ENCODE measurements around the gene FXYD5. TPM values are rescaled to one million over a fixed set of nuclear protein-coding genes. Genes with fewer than 3 reads are reported as not detected.
A peak's percentile ranks its signal among the peaks of the same experiment; 100 is the strongest.

FXYD5 gene
- total RNA-seq, 2 donors from 2014 or later: 11.5 to 17.1 TPM

DNA sequence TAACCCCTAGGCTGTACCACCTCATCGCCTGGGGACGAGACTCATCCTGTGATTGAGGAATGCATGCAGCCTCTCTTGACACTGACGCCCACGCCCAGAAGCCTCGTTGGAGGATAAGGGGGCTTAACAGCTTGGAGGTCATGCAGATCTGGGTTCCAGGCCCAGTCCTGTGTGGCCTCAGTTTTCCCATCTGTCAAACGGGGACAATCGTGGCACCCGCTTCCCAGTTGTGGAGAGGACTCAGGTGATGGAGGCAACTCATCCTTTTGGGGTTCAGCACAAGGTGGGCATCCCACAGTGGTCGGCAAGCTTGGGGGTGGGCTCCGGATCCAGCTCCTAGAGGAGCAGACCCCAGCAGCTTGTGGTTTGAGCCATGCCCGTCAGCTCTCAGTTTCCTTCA lies 18.3 kb upstream of the FXYD5 start:
- ATAC-seq: no peak
- H3K9me3 ChIP-seq: no peaks in the 10 kb centered on the region
- H3K27me3 ChIP-seq: no peaks in the 10 kb centered on the region
- TF ChIP-seq POLR2A (IDR thresholded peaks at IDR 0.05): no peak
- TF ChIP-seq, protein P1, sequence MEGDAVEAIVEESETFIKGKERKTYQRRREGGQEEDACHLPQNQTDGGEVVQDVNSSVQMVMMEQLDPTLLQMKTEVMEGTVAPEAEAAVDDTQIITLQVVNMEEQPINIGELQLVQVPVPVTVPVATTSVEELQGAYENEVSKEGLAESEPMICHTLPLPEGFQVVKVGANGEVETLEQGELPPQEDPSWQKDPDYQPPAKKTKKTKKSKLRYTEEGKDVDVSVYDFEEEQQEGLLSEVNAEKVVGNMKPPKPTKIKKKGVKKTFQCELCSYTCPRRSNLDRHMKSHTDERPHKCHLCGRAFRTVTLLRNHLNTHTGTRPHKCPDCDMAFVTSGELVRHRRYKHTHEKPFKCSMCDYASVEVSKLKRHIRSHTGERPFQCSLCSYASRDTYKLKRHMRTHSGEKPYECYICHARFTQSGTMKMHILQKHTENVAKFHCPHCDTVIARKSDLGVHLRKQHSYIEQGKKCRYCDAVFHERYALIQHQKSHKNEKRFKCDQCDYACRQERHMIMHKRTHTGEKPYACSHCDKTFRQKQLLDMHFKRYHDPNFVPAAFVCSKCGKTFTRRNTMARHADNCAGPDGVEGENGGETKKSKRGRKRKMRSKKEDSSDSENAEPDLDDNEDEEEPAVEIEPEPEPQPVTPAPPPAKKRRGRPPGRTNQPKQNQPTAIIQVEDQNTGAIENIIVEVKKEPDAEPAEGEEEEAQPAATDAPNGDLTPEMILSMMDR (IDR thresholded peaks at IDR 0.05): no peak
- no peaks in the 10 kb centered on the region for H3K36me3 ChIP-seq (replicated peaks in 1 of 2; ENCODE audit: insufficient read depth in 1 of 2, low read depth in 2 of 2)
- intact Hi-C loops (cut with DNase I): loop anchor here (10.0 kb wide), 1 partner anchor 91 kb away; the partner anchor contains the start of gene HPN
- peak overlapping the region in 1 of 4 donors; percentile 74 for H3K27ac ChIP-seq
- no peak overlapping the region for H3K4me3 ChIP-seq
- no peak for DNase-seq
- peaks cover 30% of the 10 kb centered on the region for H3K4me1 ChIP-seq
- 74 to 81% methylated on average over 6 to 11 of the region's 11 CpGs for WGBS, 2 donors

GRCh38 chr19:35136977-35137702 lies 17.4 kb upstream of the FXYD5 start:
- Histone ChIP-seq H3K27me3 (no peaks in the 10 kb centered on the region), H3K36me3 (replicated peaks in 1 of 2; ENCODE audit: insufficient read depth in 1 of 2, low read depth in 2 of 2) (no peaks in the 10 kb centered on the region), H3K27ac (peak overlapping the region; percentile 12 to 74 (median 56)), H3K4me1 (peaks cover 39% of the 10 kb centered on the region), H3K4me3 (no peak overlapping the region), H3K9me3 (no peaks in the 10 kb centered on the region)
- peak; percentile 47 to 66 (median 62) for DNase-seq
- peak in 1 of 3 donors; percentile 16 for TF ChIP-seq POLR2A (IDR thresholded peaks at IDR 0.05)
- TF ChIP-seq, protein P1 (IDR thresholded peaks at IDR 0.05): no peak
- peak; percentile 39 for ATAC-seq
- 14 to 28% methylated on average over 9 of the region's 9 CpGs for WGBS, 2 donors
- intact Hi-C loops (cut with DNase I): loop anchor here (10.0 kb wide), 1 partner anchor 92 kb away; the partner anchor contains the start of gene HPN

- TF ChIP-seq, protein P1 (IDR thresholded peaks at IDR 0.05): no peak
- no peak for TF ChIP-seq POLR2A (IDR thresholded peaks at IDR 0.05)
- intact Hi-C loops (cut with DNase I): loop anchor here (10.0 kb wide), 1 partner anchor 94 kb away; the partner anchor contains the start of gene HPN
- no peak for ATAC-seq
- Histone ChIP-seq H3K4me1 (peaks cover 46% of the 10 kb centered on the region), H3K9me3 (no peaks in the 10 kb centered on the region), H3K27ac (peak within 1 kb of the TSS; percentile 24 to 60 (median 44)), H3K27me3 (no peaks in the 10 kb centered on the region), H3K36me3 (replicated peaks in 1 of 2; ENCODE audit: insufficient read depth in 1 of 2, low read depth in 2 of 2) (no peaks in the 10 kb centered on the region), H3K4me3 (no peak within 1 kb of the TSS)
- WGBS, 2 donors: 78 to 92% methylated on average over 9 to 15 of the region's 18 CpGs
- peak in 1 of 4 donors; percentile 19 for DNase-seq
Measured at GRCh38 chr19:35138305-35138892, 16.1 kb upstream of the FXYD5 start, which contains the start of gene FXYD1. FXYD1 (plus strand) TSS chr19:35138824; CDS start chr19:35140080, 1,256 bp downstream.

- no peaks in the 10 kb centered on the region for H3K36me3 ChIP-seq (replicated peaks in 1 of 2; ENCODE audit: insufficient read depth in 1 of 2, low read depth in 2 of 2)
- WGBS, 2 donors: 72 to 73% methylated on average over 10 to 12 of the region's 12 CpGs
- peaks cover 43% of the 10 kb centered on the region for H3K4me1 ChIP-seq
- no peak overlapping the region for H3K4me3 ChIP-seq
- no peaks in the 10 kb centered on the region for H3K27me3 ChIP-seq
- peak overlapping the region in 1 of 4 donors; percentile 60 for H3K27ac ChIP-seq
- intact Hi-C loops (cut with DNase I): loop anchor here (10.0 kb wide), 1 partner anchor 104 kb away; the partner anchor contains the start of gene LSR
- ATAC-seq (no peak), DNase-seq (no peak)
- TF ChIP-seq, protein P1 (IDR thresholded peaks at IDR 0.05): no peak
- TF ChIP-seq POLR2A (IDR thresholded peaks at IDR 0.05): no peak
- no peaks in the 10 kb centered on the region for H3K9me3 ChIP-seq
Measured at GRCh38 chr19:35140207-35140961, 14.2 kb upstream of the FXYD5 start.

Measured in body of pancreas (tissue), 4 donors.